ENCODE measurements around the gene PRKN.

The PRKN gene

GRCh38 chr6:161354956-161355355 lies 1372.6 kb downstream of the PRKN start:
- TF ChIP-seq CTCF (IDR thresholded peaks at IDR 0.05; ENCODE audit: low read depth, low read length) = no peak
- TF ChIP-seq EZH2phosphoT487 (IDR thresholded peaks at IDR 0.05; ENCODE audit: low read depth) = no peak
- Histone ChIP-seq H3K27ac (ENCODE audit: low read length) (no peak overlapping the region), H3K36me3 (replicated peaks; ENCODE audit: low read depth, low read length) (no peaks in the 10 kb centered on the region), H3K27me3 (ENCODE audit: low read depth, low read length) (no peaks in the 10 kb centered on the region), H3K4me3 (ENCODE audit: low read length) (no peak overlapping the region), H3K79me2 (ENCODE audit: low read length) (no peaks in the 10 kb centered on the region), H3K9me3 (ENCODE audit: insufficient read depth, low read length) (no peaks in the 10 kb centered on the region), H3K4me1 (ENCODE audit: low read length) (peaks cover 7% of the 10 kb centered on the region), H3K4me2 (ENCODE audit: low read length) (no peak overlapping the region), H2AFZ (ENCODE audit: low read depth, low read length) (no peak overlapping the region), H3K9ac (ENCODE audit: low read length) (no peak overlapping the region), H4K20me1 (ENCODE audit: insufficient read depth, low read length) (no peaks in the 10 kb centered on the region)

GRCh38 chr6:161354276-161354840 lies 1373.2 kb downstream of the PRKN start:
- no peak overlapping the region for H3K9ac ChIP-seq (ENCODE audit: low read length)
- H3K27ac ChIP-seq (ENCODE audit: low read length) = no peak overlapping the region
- no peaks in the 10 kb centered on the region for H3K27me3 ChIP-seq (ENCODE audit: low read depth, low read length)
- TF ChIP-seq CTCF (IDR thresholded peaks at IDR 0.05; ENCODE audit: low read depth, low read length) (no peak), EZH2phosphoT487 (IDR thresholded peaks at IDR 0.05; ENCODE audit: low read depth) (no peak)
- no peaks in the 10 kb centered on the region for H3K9me3 ChIP-seq (ENCODE audit: insufficient read depth, low read length)
- no peak overlapping the region for H3K4me2 ChIP-seq (ENCODE audit: low read length)
- no peaks in the 10 kb centered on the region for H3K79me2 ChIP-seq (ENCODE audit: low read length)
- no peaks in the 10 kb centered on the region for H3K36me3 ChIP-seq (replicated peaks; ENCODE audit: low read depth, low read length)
- no peak overlapping the region for H2AFZ ChIP-seq (ENCODE audit: low read depth, low read length)
- H3K4me1 ChIP-seq (ENCODE audit: low read length) = peaks cover 7% of the 10 kb centered on the region
- no peak overlapping the region for H3K4me3 ChIP-seq (ENCODE audit: low read length)
- H4K20me1 ChIP-seq (ENCODE audit: insufficient read depth, low read length) = no peaks in the 10 kb centered on the region

GRCh38 chr6:161353208-161353613 lies 1374.4 kb downstream of the PRKN start:
- Histone ChIP-seq H3K27ac (ENCODE audit: low read length) (no peak overlapping the region), H3K79me2 (ENCODE audit: low read length) (no peaks in the 10 kb centered on the region), H3K4me2 (ENCODE audit: low read length) (no peak overlapping the region), H3K9me3 (ENCODE audit: insufficient read depth, low read length) (no peaks in the 10 kb centered on the region), H2AFZ (ENCODE audit: low read depth, low read length) (no peak overlapping the region), H3K4me1 (ENCODE audit: low read length) (peaks cover 7% of the 10 kb centered on the region), H3K27me3 (ENCODE audit: low read depth, low read length) (no peaks in the 10 kb centered on the region), H3K9ac (ENCODE audit: low read length) (no peak overlapping the region), H3K36me3 (replicated peaks; ENCODE audit: low read depth, low read length) (no peaks in the 10 kb centered on the region), H4K20me1 (ENCODE audit: insufficient read depth, low read length) (no peaks in the 10 kb centered on the region), H3K4me3 (ENCODE audit: low read length) (no peak overlapping the region)
- TF ChIP-seq CTCF (IDR thresholded peaks at IDR 0.05; ENCODE audit: low read depth, low read length) (no peak), EZH2phosphoT487 (IDR thresholded peaks at IDR 0.05; ENCODE audit: low read depth) (no peak)

- H3K4me3 ChIP-seq (ENCODE audit: low read length) = no peak overlapping the region
- H4K20me1 ChIP-seq (ENCODE audit: insufficient read depth, low read length) = no peaks in the 10 kb centered on the region
- H3K4me1 ChIP-seq (ENCODE audit: low read length) = peaks cover 7% of the 10 kb centered on the region
- H3K36me3 ChIP-seq (replicated peaks; ENCODE audit: low read depth, low read length) = no peaks in the 10 kb centered on the region
- H3K27me3 ChIP-seq (ENCODE audit: low read depth, low read length) = no peaks in the 10 kb centered on the region
- no peak overlapping the region for H3K9ac ChIP-seq (ENCODE audit: low read length)
- no peak overlapping the region for H2AFZ ChIP-seq (ENCODE audit: low read depth, low read length)
- peak overlapping the region; percentile 20; the same call in 1 of the 2 replicates for H3K4me2 ChIP-seq (ENCODE audit: low read length)
- no peak overlapping the region for H3K27ac ChIP-seq (ENCODE audit: low read length)
- no peaks in the 10 kb centered on the region for H3K9me3 ChIP-seq (ENCODE audit: insufficient read depth, low read length)
- no peak for TF ChIP-seq CTCF (IDR thresholded peaks at IDR 0.05; ENCODE audit: low read depth, low read length)
- no peak for TF ChIP-seq EZH2phosphoT487 (IDR thresholded peaks at IDR 0.05; ENCODE audit: low read depth)
- H3K79me2 ChIP-seq (ENCODE audit: low read length) = no peaks in the 10 kb centered on the region
These were observed 1375.7 kb downstream of the PRKN start for GRCh38 chr6:161351858-161352257.

Data from OCI-LY3 (cell line).